Thyroid gland (tissue), 4 donors: Measurements from ENCODE around the gene COL4A4.

ENCODE experiments used
- POLR2A ChIP-seq, 2 donors: fragments of 450-650 bp; IDR thresholded peaks; one replicate each; pipeline ENCODE4 v1.6.1; 2017; ENCODE audit warnings: antibody characterized with exemption in 2 of 2, mild to moderate bottlenecking in 2 of 2, moderate library complexity in 1 of 2
- TF ChIP-seq, protein P1 (sequence below), 6 experiments: fragments of 200-600 bp in 3 of 6; fragments of 450-650 bp in 3 of 6; sonication (generic) in 3 of 6; IDR thresholded peaks; one replicate each; pipeline ENCODE4 v1.5.1; 2016 to 2019; ENCODE audit warnings: antibody characterized with exemption in 6 of 6, mild to moderate bottlenecking in 2 of 6, inconsistent platforms in 1 of 6, moderate library complexity in 1 of 6

DNA sequence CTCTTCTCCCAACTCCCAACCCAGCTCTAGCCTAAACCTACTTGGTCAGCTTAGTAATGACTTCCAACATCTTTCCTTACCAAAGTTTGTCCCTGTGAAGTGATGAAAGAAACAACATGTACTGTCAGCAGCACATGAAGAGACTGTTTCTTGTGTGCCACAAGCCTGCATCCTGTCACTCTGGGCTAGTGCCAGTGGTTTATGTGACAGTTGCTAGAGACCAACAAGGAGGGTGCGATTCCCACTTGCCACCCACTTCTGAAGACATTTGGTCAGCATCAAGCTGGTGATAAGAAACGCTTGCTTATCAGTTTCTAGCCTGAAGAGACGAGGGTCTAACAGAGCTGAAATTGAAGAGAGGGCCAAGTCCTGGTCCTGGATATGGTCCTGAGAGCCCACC is 132.6 kb downstream of the COL4A4 start:
- TF ChIP-seq POLR2A (IDR thresholded peaks at IDR 0.05), result no peak
- TF ChIP-seq, protein P1, sequence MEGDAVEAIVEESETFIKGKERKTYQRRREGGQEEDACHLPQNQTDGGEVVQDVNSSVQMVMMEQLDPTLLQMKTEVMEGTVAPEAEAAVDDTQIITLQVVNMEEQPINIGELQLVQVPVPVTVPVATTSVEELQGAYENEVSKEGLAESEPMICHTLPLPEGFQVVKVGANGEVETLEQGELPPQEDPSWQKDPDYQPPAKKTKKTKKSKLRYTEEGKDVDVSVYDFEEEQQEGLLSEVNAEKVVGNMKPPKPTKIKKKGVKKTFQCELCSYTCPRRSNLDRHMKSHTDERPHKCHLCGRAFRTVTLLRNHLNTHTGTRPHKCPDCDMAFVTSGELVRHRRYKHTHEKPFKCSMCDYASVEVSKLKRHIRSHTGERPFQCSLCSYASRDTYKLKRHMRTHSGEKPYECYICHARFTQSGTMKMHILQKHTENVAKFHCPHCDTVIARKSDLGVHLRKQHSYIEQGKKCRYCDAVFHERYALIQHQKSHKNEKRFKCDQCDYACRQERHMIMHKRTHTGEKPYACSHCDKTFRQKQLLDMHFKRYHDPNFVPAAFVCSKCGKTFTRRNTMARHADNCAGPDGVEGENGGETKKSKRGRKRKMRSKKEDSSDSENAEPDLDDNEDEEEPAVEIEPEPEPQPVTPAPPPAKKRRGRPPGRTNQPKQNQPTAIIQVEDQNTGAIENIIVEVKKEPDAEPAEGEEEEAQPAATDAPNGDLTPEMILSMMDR (IDR thresholded peaks at IDR 0.05), result no peak
